Measurements from ENCODE around the gene PDE4D. TPM values are rescaled to one million over a fixed set of nuclear protein-coding genes. Genes with fewer than 3 reads are reported as not detected.
"Not testable (repeated sequence)": the region's sequence is repeated elsewhere in the genome, so short reads cannot be mapped to it uniquely, and the experiment has no call there.

PDE4D gene
- total RNA-seq, 1 donor from 2014 or later = 39.2 TPM

GRCh38 chr5:58965677-58966414, 927.7 kb downstream of the PDE4D start:
- TF ChIP-seq, protein P1, sequence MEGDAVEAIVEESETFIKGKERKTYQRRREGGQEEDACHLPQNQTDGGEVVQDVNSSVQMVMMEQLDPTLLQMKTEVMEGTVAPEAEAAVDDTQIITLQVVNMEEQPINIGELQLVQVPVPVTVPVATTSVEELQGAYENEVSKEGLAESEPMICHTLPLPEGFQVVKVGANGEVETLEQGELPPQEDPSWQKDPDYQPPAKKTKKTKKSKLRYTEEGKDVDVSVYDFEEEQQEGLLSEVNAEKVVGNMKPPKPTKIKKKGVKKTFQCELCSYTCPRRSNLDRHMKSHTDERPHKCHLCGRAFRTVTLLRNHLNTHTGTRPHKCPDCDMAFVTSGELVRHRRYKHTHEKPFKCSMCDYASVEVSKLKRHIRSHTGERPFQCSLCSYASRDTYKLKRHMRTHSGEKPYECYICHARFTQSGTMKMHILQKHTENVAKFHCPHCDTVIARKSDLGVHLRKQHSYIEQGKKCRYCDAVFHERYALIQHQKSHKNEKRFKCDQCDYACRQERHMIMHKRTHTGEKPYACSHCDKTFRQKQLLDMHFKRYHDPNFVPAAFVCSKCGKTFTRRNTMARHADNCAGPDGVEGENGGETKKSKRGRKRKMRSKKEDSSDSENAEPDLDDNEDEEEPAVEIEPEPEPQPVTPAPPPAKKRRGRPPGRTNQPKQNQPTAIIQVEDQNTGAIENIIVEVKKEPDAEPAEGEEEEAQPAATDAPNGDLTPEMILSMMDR (IDR thresholded peaks at IDR 0.05; ENCODE audit: insufficient read depth, low read length, poor library complexity, severe bottlenecking) = no peak
- Histone ChIP-seq H3K36me3 (ENCODE audit: control insufficient read depth, insufficient read depth, low read length) (peaks cover 1% of the 10 kb centered on the region), H3K27me3 (ENCODE audit: control insufficient read depth, insufficient read depth, low read length) (no peaks in the 10 kb centered on the region), H3K4me3 (ENCODE audit: low read depth, low read length) (no peak overlapping the region)
- DNase-seq (ENCODE audit: low read depth) = no peak

DNA sequence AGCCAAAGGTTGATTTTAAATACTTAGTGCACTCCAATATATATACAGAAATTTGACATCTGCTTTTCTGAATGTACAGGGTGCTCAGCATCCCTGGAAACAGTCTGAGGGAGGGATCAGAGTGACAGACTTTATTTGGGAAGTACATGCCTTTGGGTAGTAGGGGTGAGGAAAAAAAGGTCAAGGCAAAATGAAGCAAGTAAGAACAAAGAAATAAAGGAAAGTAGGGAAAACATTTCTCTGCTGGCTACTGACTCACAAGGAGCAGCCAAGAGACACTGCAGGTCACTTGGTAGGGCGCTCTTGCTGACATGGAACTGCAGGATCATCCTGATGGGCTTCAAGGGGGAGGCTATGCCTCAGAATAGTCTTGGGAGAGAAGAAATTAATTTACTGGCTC, 929.7 kb downstream of the PDE4D start:
- Histone ChIP-seq H3K4me3 (ENCODE audit: low read depth, low read length) (no peak overlapping the region), H3K27me3 (ENCODE audit: control insufficient read depth, insufficient read depth, low read length) (no peaks in the 10 kb centered on the region), H3K36me3 (ENCODE audit: control insufficient read depth, insufficient read depth, low read length) (no peaks in the 10 kb centered on the region)
- no peak for DNase-seq (ENCODE audit: low read depth)
- TF ChIP-seq, protein P1 (IDR thresholded peaks at IDR 0.05; ENCODE audit: insufficient read depth, low read length, poor library complexity, severe bottlenecking) = no peak

DNA sequence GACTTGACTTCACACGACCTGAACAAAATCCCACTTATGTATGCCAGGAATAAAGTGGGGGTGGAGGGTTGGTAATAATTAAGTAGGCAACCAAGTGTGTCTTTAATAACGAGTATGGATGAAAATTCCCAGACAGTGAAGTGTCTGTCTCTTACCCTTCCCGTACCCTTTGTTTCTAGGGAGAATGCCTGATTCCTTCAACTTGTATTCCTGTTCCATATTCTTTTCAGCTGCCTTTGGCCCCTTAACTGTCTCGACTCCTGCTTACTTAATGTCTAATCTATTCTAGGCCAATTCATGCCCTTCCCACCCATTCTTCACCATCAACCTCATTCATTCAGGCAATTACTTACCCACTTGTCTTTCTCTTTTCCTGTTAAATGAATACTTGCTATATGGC, 930.2 kb downstream of the PDE4D start:
- TF ChIP-seq, protein P1 (IDR thresholded peaks at IDR 0.05; ENCODE audit: insufficient read depth, low read length, poor library complexity, severe bottlenecking) = no peak
- no peak overlapping the region for H3K4me3 ChIP-seq (ENCODE audit: low read depth, low read length)
- no peaks in the 10 kb centered on the region for H3K27me3 ChIP-seq (ENCODE audit: control insufficient read depth, insufficient read depth, low read length)
- DNase-seq (ENCODE audit: low read depth) = peak; percentile 94
- H3K36me3 ChIP-seq (ENCODE audit: control insufficient read depth, insufficient read depth, low read length) = no peaks in the 10 kb centered on the region

DNA sequence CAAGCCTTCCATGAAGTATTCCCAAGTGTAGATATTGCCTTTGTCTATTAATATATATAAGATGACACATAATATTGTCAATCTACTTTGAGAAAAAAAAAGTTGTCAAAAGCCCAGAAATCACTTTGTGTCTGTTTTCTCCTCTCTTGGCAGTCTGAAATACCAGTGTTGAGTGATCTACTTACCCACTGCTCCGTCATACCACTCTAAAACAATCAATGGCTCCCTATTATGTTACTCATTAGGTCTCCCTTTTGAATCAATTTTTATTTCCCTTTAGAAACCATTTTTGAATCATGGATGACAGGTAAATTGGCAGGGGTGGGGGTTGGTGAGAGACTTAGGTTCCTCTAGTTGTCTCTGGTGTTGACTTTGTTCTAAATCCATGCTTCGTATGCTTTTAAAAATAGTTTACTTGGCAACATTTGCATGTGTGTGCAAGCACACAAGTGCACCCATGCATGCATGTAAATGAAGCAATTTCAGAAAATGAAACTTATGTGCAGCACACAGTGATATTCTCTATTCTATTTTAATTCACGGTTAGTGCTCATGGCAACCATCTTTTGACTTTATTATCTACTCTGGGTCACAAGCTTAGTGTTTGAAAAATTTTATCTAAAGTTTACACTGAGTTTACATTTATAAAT, 931.8 kb downstream of the PDE4D start:
- no peak overlapping the region for H3K4me3 ChIP-seq (ENCODE audit: low read depth, low read length)
- no peaks in the 10 kb centered on the region for H3K36me3 ChIP-seq (ENCODE audit: control insufficient read depth, insufficient read depth, low read length)
- H3K27me3 ChIP-seq (ENCODE audit: control insufficient read depth, insufficient read depth, low read length) = no peaks in the 10 kb centered on the region
- TF ChIP-seq, protein P1 (IDR thresholded peaks at IDR 0.05; ENCODE audit: insufficient read depth, low read length, poor library complexity, severe bottlenecking) = no peak
- no peak for DNase-seq (ENCODE audit: low read depth)

GRCh38 chr5:58958701-58959100, 934.8 kb downstream of the PDE4D start:
- H3K27me3 ChIP-seq (ENCODE audit: control insufficient read depth, insufficient read depth, low read length) = no peaks in the 10 kb centered on the region
- H3K4me3 ChIP-seq (ENCODE audit: low read depth, low read length) = no peak overlapping the region
- TF ChIP-seq, protein P1 (IDR thresholded peaks at IDR 0.05; ENCODE audit: insufficient read depth, low read length, poor library complexity, severe bottlenecking) = no peak
- H3K36me3 ChIP-seq (ENCODE audit: control insufficient read depth, insufficient read depth, low read length) = no peaks in the 10 kb centered on the region
- no peak for DNase-seq (ENCODE audit: low read depth)

DNA sequence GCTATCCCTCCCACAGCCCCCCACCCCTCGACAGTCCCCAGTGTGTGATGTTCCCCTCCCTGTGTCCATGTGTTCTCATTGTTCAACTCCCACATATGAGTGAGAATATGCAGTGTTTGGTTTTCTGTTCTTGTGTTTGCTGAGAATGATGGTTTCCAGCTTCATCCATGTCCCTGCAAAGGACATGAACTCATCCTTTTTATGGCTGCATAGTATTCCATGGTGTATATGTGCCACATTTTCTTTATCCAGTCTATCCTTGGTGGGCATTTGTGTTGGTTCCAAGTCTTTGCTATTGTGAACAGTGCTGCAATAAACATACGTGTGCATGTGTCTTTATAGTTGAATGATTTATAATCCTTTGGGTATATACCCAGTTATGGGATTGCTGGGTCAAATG, 940.3 kb downstream of the PDE4D start:
- H3K4me3 ChIP-seq (ENCODE audit: low read depth, low read length); H3K36me3 ChIP-seq (ENCODE audit: control insufficient read depth, insufficient read depth, low read length); H3K27me3 ChIP-seq (ENCODE audit: control insufficient read depth, insufficient read depth, low read length); DNase-seq (ENCODE audit: low read depth): not testable (repeated sequence)

All from kidney epithelial cell (primary cell).